Loucy (cell line): Measurements from ENCODE around the gene STUM.

Experiments used
- CTCF ChIP-seq: fragments of 200-600 bp; sonication (generic); conservative IDR thresholded peaks from 2 replicates; pipeline ENCODE4 v1.5.1; 2014; ENCODE audit warnings: mild to moderate bottlenecking, antibody characterized with exemption, low read length
- EZH2phosphoT487 ChIP-seq: fragments of 200-600 bp; IDR thresholded peaks from 2 replicates; pipeline ENCODE4 v1.6.1; 2018; ENCODE audit warnings: antibody characterized with exemption, mild to moderate bottlenecking, moderate library complexity, borderline replicate concordance

DNA sequence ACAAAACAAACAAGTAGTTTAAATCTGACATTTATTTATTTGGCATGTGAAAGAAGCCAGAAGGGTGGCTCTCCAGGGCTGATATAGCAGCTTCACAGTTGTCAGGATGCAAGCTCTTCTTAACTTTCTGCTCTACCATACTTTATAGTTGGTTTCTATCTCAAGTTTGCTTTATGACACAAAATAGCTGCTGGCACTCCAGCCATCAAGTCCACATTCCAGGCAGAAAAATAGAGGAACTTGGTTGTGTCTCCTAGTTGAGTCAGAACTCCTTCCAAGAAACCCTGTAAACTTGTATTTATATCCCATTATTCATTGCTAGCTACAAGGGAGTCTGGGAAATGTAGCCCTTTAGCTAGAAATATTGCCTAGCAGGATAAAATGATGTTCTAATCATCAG is 24.0 kb upstream of the STUM start:
- no peak for TF ChIP-seq CTCF
- no peak for TF ChIP-seq EZH2phosphoT487
